GM18499 (cell line): Measurements from ENCODE around the gene LHFPL6.

Source experiments
- ATAC-seq: cut with Tn5 transposase; IDR thresholded peaks from one replicate; pipeline ENCODE4 v1.9.1; 2021; ENCODE audit warnings: moderate number of reproducible peaks; ENCODE audit not compliant: insufficient read depth, unreplicated experiment

The LHFPL6 gene

DNA sequence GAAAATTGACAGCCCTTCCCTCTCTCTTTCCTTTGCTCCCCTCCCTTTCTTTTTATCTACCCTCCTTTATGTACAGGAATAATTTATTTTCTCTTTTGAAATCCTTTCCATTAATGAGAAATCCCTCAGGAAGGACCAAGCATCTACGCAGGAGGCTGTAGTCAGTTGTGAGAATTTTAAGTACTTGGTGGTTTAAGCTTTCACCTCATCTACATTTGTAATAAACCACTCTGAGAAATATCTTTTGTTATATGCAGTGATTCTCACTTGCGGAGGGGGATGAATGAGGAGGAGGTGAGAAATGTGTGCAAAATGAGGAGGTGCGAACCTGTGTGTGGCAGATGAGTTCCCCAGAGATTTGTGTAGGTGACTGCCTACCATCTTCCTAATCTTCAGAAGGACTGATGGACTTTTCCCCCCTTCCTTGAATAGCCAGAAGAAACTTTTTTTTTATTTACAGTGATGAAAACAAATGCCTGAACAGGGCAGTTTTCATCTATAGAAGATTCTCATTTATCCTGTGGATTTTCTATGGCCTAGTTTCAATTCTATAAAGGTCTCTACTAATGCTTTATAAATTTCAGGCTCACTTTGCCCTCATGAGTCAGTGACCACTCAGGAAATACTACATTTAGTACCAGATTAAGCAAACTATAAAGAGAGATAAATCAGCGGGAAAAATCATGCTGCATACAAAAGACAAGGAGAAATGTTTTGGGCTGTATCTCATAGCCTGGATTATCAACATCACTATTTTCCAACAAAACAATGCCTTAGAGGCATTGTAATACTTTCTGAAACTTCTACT lies 118.3 kb downstream of the LHFPL6 start:
- no peak for ATAC-seq

DNA sequence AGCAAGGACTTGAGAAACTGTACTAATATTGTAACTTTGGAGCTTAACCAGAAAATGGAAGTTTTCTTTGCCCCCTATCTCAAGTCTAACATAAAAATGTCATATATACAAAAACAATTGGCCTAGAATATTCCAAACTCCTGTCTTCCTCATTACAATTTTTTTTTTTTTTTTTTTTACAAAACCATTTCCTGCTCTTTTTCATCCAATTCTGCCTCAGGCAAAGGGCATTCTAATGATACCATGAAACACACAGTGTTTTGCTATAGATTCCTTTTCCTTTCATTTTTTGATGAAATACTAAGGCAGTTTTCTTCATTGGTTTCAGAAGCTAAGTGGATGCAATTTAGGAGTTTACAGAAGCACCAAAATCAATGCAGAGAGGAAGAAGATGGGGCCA lies 119.7 kb downstream of the LHFPL6 start:
- no peak for ATAC-seq

DNA sequence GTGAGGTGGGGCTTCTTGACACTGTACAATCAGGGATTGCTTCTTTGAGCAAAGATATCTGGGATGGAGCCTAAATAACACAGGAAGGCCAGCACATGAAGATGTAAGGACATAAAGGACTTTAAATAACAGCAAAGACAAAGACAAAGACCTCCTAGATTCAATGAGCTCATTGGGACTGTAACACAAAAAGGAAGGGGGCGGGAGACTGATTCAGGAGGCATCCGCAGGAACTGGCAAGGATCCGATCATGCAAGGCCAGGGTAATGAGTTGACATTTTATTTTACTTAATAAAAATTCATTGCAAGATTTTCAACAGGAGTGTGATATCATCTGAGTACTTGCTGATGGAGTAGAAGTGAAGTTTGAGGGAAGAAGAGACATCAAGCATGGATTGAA lies 121.5 kb downstream of the LHFPL6 start:
- no peak for ATAC-seq

DNA sequence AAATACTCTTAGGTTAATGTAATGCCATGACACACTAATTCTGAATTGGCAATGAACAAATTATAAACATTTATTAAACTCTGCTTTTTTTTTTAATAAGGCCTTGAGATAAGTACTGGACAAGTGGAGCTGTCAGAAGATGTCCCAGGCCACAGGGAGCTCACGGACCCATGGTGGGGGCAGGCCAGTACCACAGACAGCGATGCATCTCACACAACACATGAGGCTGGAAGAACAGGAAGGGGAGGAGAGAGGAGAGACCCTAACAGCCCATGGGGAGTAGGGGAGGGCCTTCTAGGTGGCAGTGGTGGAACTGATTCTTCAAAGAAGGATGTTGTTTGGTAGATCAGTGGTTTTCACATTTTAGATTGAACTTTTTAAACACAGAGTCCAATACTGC lies 128.4 kb downstream of the LHFPL6 start:
- ATAC-seq: no peak

DNA sequence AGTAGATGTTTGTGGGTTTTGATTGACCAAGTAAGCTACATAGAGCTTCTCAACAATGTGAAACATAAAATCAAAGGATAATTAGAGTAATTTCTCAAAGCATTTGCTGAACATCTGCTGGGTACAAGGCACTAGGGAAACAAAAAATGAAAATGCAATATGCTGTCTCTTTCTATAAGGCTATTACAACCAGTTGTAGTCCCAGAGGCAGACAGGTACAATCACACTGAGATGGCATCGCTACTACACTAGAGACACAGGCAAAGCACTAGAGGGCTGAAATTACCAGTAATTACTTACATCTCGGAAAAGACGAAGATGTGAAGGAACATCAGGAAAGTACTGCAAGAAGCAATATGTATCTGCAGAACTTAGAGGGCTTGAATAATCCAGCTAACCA lies 133.3 kb downstream of the LHFPL6 start:
- no peak for ATAC-seq

DNA sequence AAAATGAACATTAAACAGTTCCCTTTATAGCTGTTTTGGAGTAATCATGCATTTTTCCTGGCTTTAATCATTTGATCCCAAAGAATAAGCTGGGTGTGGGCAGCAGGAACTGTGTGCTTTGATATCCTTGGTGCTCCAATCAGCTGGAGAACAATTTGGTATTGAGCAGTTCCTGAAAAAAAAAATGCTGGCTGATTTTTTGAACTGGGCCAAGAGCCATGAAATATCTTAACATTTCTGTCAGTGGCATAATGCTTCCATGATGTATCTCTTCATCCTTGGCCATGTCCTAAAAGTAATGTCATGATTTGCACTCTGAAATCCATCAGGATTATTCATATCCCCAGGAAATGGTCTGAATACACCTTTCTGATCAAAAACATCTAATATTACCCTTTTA lies 134.7 kb downstream of the LHFPL6 start:
- ATAC-seq: no peak

DNA sequence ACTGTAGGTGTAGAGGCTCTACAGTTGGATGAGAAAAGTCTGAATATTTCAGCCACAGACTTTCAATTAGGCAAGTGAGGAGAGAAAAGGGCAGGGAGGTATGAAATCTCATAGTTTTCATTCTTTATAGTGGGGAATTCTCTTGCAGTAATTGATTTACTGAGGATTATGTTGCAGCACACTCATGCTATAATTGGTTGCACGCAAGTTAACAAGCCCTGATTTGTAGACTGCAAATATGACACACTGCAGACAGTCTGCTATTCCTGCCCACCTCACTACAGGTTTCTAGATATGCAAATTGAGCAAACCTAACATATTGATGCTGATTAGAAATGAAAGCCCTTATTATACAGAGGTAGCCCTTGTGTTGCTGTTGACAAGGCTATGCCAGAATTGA lies 139.4 kb downstream of the LHFPL6 start:
- ATAC-seq: no peak

DNA sequence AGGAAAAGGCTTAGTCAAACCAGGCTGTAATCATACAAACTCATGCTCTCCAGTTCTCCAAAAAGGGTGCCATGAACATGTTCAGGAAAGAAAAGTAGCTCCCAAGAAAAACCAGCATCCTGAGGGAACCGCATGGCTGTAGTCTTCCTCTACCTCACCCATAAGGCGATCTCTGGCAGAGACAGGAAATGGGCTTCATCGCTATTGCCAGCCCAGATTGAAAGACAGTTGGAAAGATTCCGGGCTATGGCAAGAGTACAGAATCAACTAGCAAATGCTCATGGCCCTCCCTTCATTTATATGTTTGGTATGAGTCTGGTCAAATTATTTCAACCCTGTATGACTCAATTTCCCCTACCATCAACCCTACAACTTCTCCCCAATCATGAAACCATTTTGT lies 140.1 kb downstream of the LHFPL6 start:
- ATAC-seq: no peak

DNA sequence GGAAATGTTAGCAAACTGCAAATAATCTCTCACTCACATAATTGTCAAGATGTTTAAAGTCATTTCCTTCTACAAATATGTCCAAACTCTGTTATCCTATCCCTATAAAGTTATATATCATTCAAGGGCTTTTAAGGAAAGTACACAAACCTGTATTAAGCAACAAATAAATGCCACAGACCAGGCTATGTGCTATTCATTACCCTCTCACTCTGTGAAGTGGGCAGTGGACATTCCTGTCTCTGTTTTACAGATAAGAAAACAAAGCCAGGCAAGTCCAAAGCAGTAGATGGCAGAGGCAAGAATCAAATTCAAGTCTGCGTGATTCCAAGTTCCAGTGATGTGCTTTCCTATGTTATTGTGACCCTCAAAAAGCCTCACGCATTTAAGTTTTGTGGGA lies 140.6 kb downstream of the LHFPL6 start:
- ATAC-seq: no peak

DNA sequence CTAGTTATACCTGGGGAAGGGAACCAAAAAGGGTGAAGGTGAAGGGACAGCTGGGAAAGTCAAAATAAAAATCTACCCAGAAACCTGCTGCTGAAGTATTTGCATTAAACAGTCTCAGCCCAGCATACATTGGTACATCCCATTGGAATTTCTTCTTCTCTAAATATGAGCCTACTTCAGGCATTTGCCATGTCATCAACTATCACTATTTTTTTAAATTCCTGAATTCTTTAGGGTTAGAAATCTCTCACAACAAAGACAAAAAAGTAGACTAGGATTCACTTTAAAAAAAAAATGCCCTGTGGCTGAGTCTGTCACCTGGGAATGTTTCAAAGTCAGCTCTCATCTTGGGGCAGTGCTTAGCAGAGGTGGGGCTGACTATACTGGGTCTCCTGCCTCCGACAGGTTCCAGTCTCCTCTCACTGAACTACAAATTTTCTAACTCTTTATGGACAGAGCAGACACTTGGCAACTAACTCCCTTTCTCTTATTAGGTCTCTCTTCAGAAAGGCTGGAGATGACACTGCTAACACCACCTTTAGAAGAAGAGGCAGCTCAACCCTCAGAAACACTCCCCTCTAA lies 141.2 kb downstream of the LHFPL6 start:
- no peak for ATAC-seq

DNA sequence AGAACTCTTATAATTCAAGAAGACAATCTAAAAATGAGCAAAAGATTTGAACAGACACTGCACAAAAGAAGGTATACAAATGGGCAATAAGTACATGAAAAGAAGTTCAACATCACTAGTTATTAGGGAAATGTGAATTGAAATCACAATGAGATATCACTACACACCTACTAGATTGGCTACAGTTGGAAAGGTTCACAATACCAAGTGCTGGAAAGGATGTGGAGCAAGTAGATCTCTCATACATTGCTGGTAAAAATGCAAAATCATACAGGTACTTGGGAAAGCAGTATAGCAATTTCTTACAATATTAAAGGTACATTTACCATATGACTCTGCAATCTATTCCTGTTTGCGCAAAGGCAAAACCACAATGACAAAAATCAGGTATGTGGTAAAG lies 145.7 kb downstream of the LHFPL6 start:
- ATAC-seq: no peak

DNA sequence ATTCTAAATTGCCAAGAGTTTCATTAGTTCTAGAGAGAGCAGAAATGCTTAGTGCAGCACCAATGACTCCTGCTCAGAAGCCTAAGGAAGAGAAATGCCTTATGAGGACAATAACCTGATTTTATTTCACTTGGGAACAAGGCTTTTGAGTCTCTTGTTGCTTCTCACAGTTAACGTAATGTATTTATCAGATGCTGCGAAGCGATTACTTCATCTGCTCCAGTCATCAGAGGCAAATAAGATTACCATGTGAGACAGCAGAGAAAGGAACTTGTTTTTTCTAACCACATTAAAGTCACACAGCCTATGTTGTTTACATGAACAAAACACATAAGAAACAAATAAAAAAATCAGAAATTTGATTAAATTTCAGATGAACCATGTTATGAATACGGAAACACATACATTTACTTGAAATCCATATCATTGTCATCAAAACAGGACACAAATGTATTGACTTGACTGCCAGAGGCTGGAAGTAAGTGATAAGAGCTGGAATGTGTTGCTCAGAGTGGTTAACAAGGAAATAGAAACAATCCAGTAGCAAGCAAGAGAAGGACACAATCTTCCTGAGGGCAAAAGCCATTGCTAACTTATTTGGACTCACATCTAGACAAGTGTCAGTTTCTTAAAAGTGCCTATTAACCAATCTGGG lies 147.3 kb downstream of the LHFPL6 start:
- ATAC-seq: no peak

DNA sequence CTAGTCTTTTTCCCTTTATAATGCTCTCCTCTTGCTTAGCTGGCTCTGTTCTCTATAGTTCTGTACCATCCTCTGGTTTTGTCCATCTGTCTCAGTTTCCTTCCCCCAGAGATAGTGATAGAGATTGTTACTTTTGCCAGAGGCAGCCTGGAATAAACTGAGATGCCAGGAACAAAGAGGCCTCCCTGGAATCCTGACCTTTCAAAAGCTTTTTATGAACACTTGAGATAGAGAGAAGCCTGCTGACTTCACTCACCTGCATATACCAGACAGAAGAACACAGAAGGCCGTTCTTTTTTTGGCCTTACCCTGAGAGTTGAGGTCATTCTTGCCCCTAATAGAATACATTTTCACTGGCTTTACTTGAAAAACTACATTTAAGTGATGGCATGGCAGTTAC lies 150.2 kb downstream of the LHFPL6 start:
- ATAC-seq: no peak

DNA sequence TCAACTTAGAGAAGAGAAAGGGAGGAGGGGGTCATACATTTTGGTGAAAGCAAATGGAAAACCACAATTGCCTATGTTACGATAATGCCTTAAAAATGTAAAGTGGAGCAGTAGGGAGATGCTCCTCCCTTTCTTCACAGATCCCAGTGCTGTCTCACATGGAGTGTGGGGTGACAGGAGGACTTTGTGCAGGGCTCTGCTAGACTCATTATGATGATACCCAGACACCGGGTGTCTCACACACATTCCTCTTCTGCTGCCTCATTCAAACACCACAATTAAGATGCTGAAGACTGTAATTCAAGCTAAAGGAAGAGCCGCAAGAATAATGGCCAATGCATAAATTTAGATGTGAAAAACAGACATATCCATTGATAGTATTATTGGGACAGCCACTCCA lies 150.6 kb downstream of the LHFPL6 start:
- no peak for ATAC-seq

DNA sequence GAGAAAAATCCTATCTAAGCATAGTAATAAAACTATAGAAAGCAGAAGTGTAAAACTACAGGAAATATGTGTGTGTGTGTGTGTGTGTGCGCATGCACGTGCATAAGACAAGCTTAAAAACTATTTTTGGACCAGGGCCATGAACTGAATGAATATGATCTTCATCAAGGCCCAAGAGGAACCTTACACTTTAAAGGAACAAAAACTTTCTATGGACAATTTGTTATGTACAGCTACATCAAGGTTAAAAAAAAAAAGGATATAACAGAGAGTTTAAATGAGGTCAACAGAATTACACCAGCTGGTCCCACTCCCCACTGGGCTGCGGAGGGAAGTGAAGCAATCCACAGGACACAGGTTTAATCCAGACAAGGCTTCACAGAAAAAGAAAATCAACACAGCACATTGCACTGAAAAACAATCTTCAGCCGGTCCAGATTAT lies 151.1 kb downstream of the LHFPL6 start:
- ATAC-seq: no peak

DNA sequence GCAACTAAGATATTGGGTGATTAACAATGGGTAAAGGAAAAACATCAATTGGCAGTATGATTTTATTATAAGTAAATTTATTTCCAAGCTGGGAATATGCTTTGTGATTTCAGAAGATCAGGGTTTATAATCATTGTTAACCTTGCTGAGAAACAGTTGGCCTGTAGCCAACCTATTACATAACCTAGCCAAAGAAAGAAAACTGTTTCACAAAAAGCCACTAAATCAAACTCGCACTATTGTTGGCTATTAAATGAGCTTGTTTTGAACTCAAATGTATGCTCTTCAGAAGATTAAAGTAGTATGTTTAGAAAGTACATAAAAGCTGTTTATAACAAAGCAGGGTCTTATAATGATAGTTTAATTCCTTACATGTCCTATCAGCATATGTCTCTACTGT lies 151.7 kb downstream of the LHFPL6 start:
- no peak for ATAC-seq

DNA sequence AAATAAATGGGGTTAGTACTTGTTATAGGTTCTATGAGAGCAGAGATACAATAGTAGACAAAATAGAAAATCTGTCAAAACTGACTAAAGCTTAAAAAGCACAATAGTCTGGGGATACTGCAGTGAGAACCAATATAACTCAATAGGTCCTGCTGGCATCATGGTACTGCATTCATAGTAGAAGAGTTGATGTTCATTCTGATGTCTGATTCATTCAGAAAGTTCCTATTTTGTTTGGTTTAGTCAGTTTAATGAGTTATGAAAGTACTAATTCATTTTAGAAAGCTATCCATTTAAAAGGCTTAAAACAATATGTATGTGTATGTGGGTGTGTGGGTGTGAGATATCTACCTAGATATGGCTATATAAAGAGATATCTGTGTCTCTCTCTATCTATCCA lies 152.8 kb downstream of the LHFPL6 start:
- ATAC-seq: no peak

DNA sequence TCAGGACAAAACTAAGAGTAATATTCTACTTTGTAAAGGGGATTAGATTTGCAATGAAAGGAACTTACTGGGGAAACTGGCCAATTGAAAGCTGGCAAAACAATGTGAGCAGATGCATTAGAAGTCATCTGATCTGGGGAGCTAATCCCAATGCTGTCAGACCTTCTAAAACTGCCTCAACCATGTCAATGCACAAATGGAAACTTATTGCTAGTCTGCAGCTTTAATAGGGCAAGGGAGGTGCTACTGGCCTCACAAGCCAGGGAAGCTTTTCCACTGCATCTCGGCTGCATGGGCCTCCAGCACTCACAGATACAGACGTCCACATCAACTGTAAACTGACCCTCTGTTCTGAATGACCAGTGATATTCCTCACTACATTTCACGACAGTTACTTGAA lies 154.2 kb downstream of the LHFPL6 start:
- ATAC-seq: no peak

DNA sequence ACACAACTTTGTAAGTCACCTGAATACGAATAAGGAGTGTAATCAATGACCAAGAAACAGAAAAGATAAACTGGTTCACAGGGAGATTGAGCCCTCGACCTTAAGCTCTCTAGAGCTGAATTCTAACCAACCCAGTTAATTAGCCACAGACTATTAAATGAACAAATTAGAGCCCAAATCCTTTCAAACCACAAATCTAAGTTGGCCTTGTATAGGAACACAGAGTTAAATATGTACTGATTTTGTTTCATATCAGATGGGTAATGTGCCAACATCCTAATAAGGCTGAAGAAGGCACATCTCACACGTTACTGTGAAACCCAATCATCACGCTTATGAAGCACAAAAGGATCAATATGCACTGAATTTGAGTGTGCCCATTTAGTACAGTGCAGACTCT lies 156.1 kb downstream of the LHFPL6 start:
- ATAC-seq: no peak

DNA sequence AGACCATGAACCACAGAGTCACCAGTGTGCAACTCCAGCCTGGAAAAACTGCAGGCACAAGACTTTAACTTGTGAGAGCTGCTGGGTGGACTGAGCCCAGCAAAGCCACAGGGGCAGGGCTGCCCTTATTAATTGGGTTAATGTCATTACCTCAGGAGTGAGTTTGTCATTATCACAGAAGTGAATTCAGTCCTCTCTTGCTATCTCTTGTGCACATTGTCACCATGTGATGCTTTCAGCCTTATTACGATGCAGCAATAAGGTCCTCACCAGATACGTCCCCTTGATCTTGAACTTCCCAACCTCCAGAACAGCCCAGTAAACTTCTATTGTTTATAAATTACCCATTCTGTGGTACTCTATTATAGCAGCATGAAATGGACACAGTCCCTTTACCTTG lies 158.1 kb downstream of the LHFPL6 start:
- no peak for ATAC-seq

DNA sequence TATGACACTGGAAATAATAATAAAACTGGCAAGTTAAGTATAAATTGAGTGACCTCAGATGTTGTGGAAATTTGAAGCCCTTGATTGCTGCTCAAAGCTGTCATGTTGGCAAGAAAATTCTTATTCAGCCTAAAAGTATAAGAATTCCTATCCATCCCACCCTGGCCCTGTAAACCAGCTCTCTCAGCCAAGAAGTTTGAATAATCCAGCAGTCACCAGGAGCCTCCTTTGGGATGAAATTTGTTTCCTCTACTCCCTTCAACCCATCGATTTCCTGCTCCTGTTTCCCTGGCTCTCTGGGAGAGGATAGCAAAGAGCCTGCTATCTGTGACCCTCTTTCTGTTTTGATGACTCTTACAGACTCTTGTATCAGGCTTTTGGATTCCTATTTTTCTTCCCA lies 169.3 kb downstream of the LHFPL6 start:
- no peak for ATAC-seq

DNA sequence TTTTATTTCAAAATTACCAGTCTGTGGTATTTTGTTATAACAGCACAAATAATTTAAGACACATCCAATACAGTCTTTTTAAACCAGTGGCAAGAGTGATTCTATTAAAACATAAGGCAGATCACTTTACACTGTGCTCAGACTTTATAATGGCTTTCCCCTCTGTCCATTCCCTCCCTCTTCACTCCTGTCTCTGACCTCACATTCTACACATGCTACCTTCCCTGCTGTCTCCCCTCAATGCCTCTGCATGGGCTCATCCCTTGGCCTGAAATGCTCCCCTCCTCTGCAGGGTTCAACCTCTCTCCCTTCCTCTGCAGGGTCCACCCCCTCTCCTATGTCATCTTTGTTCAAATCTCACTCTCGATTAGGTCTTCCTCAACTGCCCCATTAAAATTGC lies 170.8 kb downstream of the LHFPL6 start:
- no peak for ATAC-seq
